HepG2 (cell line): ENCODE results near the gene RNF183. TPM values are rescaled to one million over a fixed set of nuclear protein-coding genes. Genes with fewer than 3 reads are reported as not detected.
A peak's percentile ranks its signal among the peaks of the same experiment; 100 is the strongest.

Experiments
- ATAC-seq: fragments of 200-7000 bp; cut with Tn5 transposase; 3 replicates; pipeline ENCODE4 v1.9.1; 2020; ENCODE audit warnings: mild to moderate bottlenecking, moderate library complexity
- BruUV-seq: library from RNA; stranded (reverse); fragments of 400-500 nt; replicated peaks from 2 replicates; lab custom pipeline; 2021; lab: Mats Ljungman, UMichigan
- CTCF ChIA-PET: fragments of 300-600 bp; formaldehyde crosslinking; extraction: SDS; loops from one replicate; lab custom pipeline; 2021; ENCODE audit warnings: low total read pairs, inconsistent platforms, low intra/inter-chr PET ratio; lab: Yijun Ruan, JAX
- POLR2A ChIA-PET: fragments of 350-600 bp; sonication (Branson Sonifier 250); formaldehyde crosslinking; loops from one replicate; lab custom pipeline; 2020; ENCODE audit warnings: antibody characterized with exemption, inconsistent platforms; lab: Yijun Ruan, JAX
- DNase-seq: peaks from one replicate; pipeline ENCODE4 v3.0.0-alpha.2; 2015; ENCODE audit warnings: low spot score
- FAIRE-seq: peaks from 3 replicates; lab custom pipeline; 2011; peaks lifted over from hg19 to GRCh38; lab: Jason Lieb, UNC
- H2AFZ ChIP-seq: one replicate; pipeline ENCODE4 v1.6.1; 2011; ENCODE audit warnings: low read length, inconsistent platforms
- H3K27ac ChIP-seq: fragments of 300-600 bp; 3 replicates; pipeline ENCODE4 v1.8.0; 2011; ENCODE audit warnings: mixed run types, mild to moderate bottlenecking, mixed read lengths, low read length, inconsistent platforms; ENCODE audit not compliant: insufficient read depth; ENCODE audit errors: extremely low read length
- H3K27me3 ChIP-seq, 2 experiments: fragments of 200-600 bp in 1 of 2; 2 replicates in 1 of 2; 3 replicates in 1 of 2; pipeline versions ENCODE4 v1.6.0 to v1.8.0; 2011; ENCODE audit warnings: low read length in 2 of 2, mild to moderate bottlenecking in 2 of 2, moderate library complexity in 2 of 2, inconsistent platforms in 1 of 2; ENCODE audit not compliant: insufficient read depth in 2 of 2, control insufficient read depth in 1 of 2
- H3K36me3 ChIP-seq, 2 experiments: fragments of 200-600 bp in 1 of 2; replicated peaks in 1 of 2; 2 replicates in 1 of 2; 3 replicates in 1 of 2; pipeline versions ENCODE4 v1.5.1 to v1.8.0; 2011; ENCODE audit warnings: low read length in 2 of 2, inconsistent platforms in 1 of 2; ENCODE audit not compliant: insufficient read depth in 2 of 2, control insufficient read depth in 1 of 2
- H3K4me1 ChIP-seq: 2 replicates; pipeline ENCODE4 v1.5.1; 2012; ENCODE audit warnings: low read length, inconsistent platforms; ENCODE audit not compliant: insufficient read depth
- H3K4me2 ChIP-seq: 2 replicates; pipeline ENCODE4 v1.6.0; 2011; ENCODE audit warnings: low read depth, low read length, inconsistent platforms
- H3K4me3 ChIP-seq, 3 experiments: fragments of 200-600 bp in 1 of 3; sonication (generic), shearing (Covaris generic) in 1 of 3; replicated peaks in 1 of 3; 2 replicates each; pipeline ENCODE4 v1.5.1; 2011 to 2016; ENCODE audit warnings: low read length in 3 of 3, inconsistent platforms in 2 of 3, low read depth in 2 of 3, mild to moderate bottlenecking in 2 of 3, control low read depth in 1 of 3, mixed read lengths in 1 of 3; ENCODE audit not compliant: insufficient read depth in 1 of 3
- H3K79me2 ChIP-seq: one replicate; pipeline ENCODE4 v1.6.1; 2011; ENCODE audit warnings: low read length, inconsistent platforms; ENCODE audit not compliant: insufficient read depth
- H3K9ac ChIP-seq: 2 replicates; pipeline ENCODE4 v1.6.0; 2011; ENCODE audit warnings: mild to moderate bottlenecking, low read depth, low read length, inconsistent platforms; ENCODE audit not compliant: insufficient read depth
- H3K9me3 ChIP-seq: 2 replicates; pipeline ENCODE4 v1.5.1; 2012; ENCODE audit warnings: mild to moderate bottlenecking, low read length
- H4K20me1 ChIP-seq: 2 replicates; pipeline ENCODE4 v1.6.0; 2011; ENCODE audit warnings: inconsistent platforms, mild to moderate bottlenecking, low read length, moderate library complexity; ENCODE audit not compliant: insufficient read depth
- LCORL ChIP-seq, 2 experiments: fragments of 450-650 bp in 1 of 2; sonication (generic) in 1 of 2; formaldehyde crosslinking in 1 of 2; IDR thresholded peaks; 2 replicates each; pipeline versions ENCODE4 v1.5.0 to v1.6.1; 2017 to 2020; ENCODE audit warnings: antibody characterized with exemption in 1 of 2, missing genetic modification reagents in 1 of 2
- PAF1 ChIP-seq: IDR thresholded peaks from 2 replicates; pipeline ENCODE4 v1.6.1; 2016; ENCODE audit warnings: missing genetic modification reagents, missing compliant biosample characterization
- PPARG ChIP-seq: conservative IDR thresholded peaks from 2 replicates; pipeline ENCODE4 v1.6.1; 2016; ENCODE audit warnings: missing biosample characterization, missing genetic modification reagents
- ZFP36 ChIP-seq: fragments of 150-350 bp; IDR thresholded peaks from 2 replicates; pipeline ENCODE4 v1.6.1; 2018; ENCODE audit warnings: borderline replicate concordance, low read length, low read depth; ENCODE audit not compliant: partially characterized antibody
- ZNF766 ChIP-seq: sonication (generic); formaldehyde crosslinking; IDR thresholded peaks from 2 replicates; pipeline ENCODE4 v1.5.0; 2020; ENCODE audit warnings: missing genetic modification reagents, borderline replicate concordance
- ZNF879 ChIP-seq: sonication (generic); formaldehyde crosslinking; IDR thresholded peaks from 2 replicates; pipeline ENCODE4 v1.8.1; 2023; ENCODE audit warnings: missing genetic modification reagents
- WGBS: methylation state at CpG from one replicate; pipeline ENCODE4 v1.1.6; 2017; ENCODE audit warnings: low lambda C conversion rate; 5-methylcytosine and 5-hydroxymethylcytosine counted together
- in situ Hi-C: cut with HindIII; loops from 2 replicates; pipeline ENCODE4 v1.10.0; 2017; ENCODE audit warnings: low pct_unique_long_range_greater_than_20kb; ENCODE audit not compliant: extremely low pct_ligation_motif_present
- intact Hi-C: fragments of 100-400 bp; cut with micrococcal nuclease; formaldehyde crosslinking; loops from one replicate; pipeline ENCODE4 v1.10.0; 2022; ENCODE audit not compliant: unreplicated experiment
- polyA plus RNA-seq, 8 experiments: library from polyadenylated mRNA; depleted of rRNA in 3 of 8; stranded (reverse) in 7 of 8; unstranded in 1 of 8; fragments of >200 nt; fragmentation: Illumina TruSeq in 4 of 8; extraction: Trizol in 4 of 8; gene quantifications; 2 replicates each; pipeline versions ENCODE4 v1.2.1 to v1.2.3, GENCODE V29; 2011 to 2016; ENCODE audit warnings: low read depth in 4 of 8, missing spikeins in 1 of 8, mixed read lengths in 1 of 8; ENCODE audit not compliant: insufficient read depth in 1 of 8
- total RNA-seq, 5 experiments: library from RNA; depleted of rRNA; stranded (reverse); fragments of >200 nt; fragmentation: Illumina TruSeq; extraction: Trizol; gene quantifications; 2 replicates each; pipeline ENCODE4 v1.2.3, GENCODE V29; 2016; ENCODE audit warnings: low read depth in 1 of 5
- TF ChIP-seq, protein P1 (sequence below): sonication (generic); formaldehyde crosslinking; IDR thresholded peaks from 2 replicates; pipeline ENCODE4 v1.8.0; 2023; ENCODE audit warnings: mild to moderate bottlenecking, missing genetic modification reagents
- TF ChIP-seq, protein P2 (sequence below): sonication (generic); formaldehyde crosslinking; IDR thresholded peaks from 2 replicates; pipeline ENCODE4 v1.8.1; 2023; ENCODE audit warnings: mild to moderate bottlenecking, missing genetic modification reagents
- TF ChIP-seq, protein P3 (sequence below): sonication (generic); formaldehyde crosslinking; conservative IDR thresholded peaks from 2 replicates; pipeline ENCODE4 v1.8.0; 2022; ENCODE audit warnings: low read depth, missing genetic modification reagents
- TF ChIP-seq, protein P4 (sequence below): IDR thresholded peaks from 2 replicates; pipeline ENCODE4 v1.6.1; 2016; ENCODE audit warnings: mild to moderate bottlenecking

Gene RNF183
- total and polyA plus RNA-seq, 2 of the 13 experiments (the other 11 are each of a cell fraction or from before 2014, with no cell fraction given): 0.13 to 6.5 TPM

DNA sequence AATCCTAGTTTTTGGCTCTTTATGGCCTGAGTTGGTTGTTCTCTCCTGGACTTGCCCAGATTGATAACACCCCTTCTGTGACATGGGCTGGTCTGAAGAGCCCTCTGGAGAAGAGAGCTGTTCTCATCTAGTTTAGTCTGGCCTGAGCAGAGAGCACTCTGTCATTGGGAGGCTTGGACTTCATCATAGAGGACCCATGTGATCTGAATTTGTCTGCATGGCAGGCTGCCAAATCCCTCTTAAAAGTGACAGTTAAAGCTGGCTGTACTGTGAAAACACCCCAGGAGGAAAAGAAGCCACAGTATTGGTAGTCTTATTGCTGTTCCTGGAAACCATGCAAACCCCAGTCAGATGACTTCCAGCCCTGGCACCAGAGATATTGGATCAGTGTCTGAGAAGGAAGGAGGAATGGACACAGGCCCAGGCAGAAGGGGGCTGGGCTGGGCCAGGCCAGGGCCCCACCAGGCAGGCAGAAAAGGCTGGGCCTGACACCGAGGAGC is 40.6 kb upstream of the RNF183 start (continued):
- TF ChIP-seq, protein P1, sequence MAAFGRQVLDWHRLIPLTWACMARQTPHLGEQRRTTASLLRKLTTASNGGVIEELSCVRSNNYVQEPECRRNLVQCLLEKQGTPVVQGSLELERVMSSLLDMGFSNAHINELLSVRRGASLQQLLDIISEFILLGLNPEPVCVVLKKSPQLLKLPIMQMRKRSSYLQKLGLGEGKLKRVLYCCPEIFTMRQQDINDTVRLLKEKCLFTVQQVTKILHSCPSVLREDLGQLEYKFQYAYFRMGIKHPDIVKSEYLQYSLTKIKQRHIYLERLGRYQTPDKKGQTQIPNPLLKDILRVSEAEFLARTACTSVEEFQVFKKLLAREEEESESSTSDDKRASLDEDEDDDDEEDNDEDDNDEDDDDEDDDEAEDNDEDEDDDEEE (CRISPR knock-in tag): no peak
- TF ChIP-seq ZNF766 (CRISPR knock-in tag): no peak
- no peak for TF ChIP-seq ZNF879 (CRISPR knock-in tag)
- TF ChIP-seq, protein P2, sequence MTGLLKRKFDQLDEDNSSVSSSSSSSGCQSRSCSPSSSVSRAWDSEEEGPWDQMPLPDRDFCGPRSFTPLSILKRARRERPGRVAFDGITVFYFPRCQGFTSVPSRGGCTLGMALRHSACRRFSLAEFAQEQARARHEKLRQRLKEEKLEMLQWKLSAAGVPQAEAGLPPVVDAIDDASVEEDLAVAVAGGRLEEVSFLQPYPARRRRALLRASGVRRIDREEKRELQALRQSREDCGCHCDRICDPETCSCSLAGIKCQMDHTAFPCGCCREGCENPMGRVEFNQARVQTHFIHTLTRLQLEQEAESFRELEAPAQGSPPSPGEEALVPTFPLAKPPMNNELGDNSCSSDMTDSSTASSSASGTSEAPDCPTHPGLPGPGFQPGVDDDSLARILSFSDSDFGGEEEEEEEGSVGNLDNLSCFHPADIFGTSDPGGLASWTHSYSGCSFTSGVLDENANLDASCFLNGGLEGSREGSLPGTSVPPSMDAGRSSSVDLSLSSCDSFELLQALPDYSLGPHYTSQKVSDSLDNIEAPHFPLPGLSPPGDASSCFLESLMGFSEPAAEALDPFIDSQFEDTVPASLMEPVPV: no peak
- TF ChIP-seq, protein P3, sequence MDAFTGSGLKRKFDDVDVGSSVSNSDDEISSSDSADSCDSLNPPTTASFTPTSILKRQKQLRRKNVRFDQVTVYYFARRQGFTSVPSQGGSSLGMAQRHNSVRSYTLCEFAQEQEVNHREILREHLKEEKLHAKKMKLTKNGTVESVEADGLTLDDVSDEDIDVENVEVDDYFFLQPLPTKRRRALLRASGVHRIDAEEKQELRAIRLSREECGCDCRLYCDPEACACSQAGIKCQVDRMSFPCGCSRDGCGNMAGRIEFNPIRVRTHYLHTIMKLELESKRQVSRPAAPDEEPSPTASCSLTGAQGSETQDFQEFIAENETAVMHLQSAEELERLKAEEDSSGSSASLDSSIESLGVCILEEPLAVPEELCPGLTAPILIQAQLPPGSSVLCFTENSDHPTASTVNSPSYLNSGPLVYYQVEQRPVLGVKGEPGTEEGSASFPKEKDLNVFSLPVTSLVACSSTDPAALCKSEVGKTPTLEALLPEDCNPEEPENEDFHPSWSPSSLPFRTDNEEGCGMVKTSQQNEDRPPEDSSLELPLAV (CRISPR knock-in tag): no peak

DNA sequence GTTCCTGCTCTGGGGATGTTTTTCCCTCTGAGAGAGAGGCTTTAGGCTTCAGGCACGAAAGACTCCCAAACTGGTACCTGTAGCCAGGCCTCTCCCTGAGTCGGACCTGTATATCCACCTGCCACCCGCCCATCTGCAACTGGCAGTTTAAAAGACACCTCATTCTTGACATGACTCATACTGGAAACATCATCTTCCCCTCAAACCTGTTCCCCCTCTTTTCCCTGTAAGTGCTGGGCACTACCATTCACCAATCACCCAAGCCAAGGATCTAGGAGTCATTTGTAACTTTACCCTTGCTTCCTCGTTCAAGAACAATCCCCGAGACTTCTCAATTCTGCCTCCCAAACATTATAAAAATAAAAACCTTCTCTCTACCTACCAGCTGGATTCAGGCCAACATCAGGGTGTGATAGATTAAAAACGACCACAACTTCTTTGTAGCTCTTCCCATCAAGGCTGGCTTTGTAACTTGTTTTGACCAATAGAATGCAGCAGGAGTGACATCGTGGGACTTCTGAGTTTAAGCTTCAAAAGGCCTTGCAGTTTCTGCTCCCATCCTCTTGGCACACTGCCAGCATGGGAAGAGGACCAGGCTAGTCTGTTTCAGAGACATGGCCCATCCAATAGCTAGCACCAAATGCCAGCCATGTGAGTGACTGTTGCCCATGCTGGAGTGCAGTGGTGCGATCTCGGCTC is 38.7 kb upstream of the RNF183 start:
- FAIRE-seq: no peak
- Histone ChIP-seq H2AFZ (no peak overlapping the region), H3K27me3 (peaks cover 0 to 3% of the 10 kb centered on the region in 2 experiments; a peak in 1 of 5 replicates), H3K4me1 (peaks cover 34% of the 10 kb centered on the region), H3K36me3 (no peaks in the 10 kb centered on the region), H3K79me2 (no peaks in the 10 kb centered on the region), H3K4me2 (no peak overlapping the region), H3K9ac (no peak overlapping the region), H3K9me3 (no peaks in the 10 kb centered on the region), H3K27ac (no peak overlapping the region), H4K20me1 (no peaks in the 10 kb centered on the region), H3K4me3 (no peak overlapping the region)
- ChIA-PET CTCF (no interaction called here), POLR2A (interaction anchor here (1.6 kb wide), 1 partner anchor 35 kb away, joined by 3 read pairs; the partner anchor contains the start of gene HDHD3)
- intact Hi-C loops (loop anchor here (5.0 kb wide), 1 partner anchor 60 kb away; the partner anchor contains the start of gene ALAD), in situ Hi-C loops (no loop called here)
- WGBS: 67% methylated on average over 7 of the region's 9 CpGs
- no peak for ATAC-seq
- no TSS peak for BruUV-seq
- TF ChIP-seq PPARG (no peak), PAF1 (CRISPR knock-in tag) (no peak), ZFP36 (no peak), LCORL (IDR thresholded peaks at IDR 0.05) (peak; percentile 84), LCORL (CRISPR knock-in tag; IDR thresholded peaks at IDR 0.05) (no peak)
- TF ChIP-seq, protein P4, sequence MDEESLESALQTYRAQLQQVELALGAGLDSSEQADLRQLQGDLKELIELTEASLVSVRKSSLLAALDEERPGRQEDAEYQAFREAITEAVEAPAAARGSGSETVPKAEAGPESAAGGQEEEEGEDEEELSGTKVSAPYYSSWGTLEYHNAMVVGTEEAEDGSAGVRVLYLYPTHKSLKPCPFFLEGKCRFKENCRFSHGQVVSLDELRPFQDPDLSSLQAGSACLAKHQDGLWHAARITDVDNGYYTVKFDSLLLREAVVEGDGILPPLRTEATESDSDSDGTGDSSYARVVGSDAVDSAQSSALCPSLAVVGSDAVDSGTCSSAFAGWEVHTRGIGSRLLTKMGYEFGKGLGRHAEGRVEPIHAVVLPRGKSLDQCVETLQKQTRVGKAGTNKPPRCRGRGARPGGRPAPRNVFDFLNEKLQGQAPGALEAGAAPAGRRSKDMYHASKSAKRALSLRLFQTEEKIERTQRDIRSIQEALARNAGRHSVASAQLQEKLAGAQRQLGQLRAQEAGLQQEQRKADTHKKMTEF: no peak
- no peak for DNase-seq
